NCI-H2227 (cell line): ENCODE measurements around the gene KLHL24.
"Not testable (repeated sequence)": the region's sequence is repeated elsewhere in the genome, so short reads cannot be mapped to it uniquely, and the experiment has no call there.

Experiments used
- DNase-seq: peaks from one replicate; lab custom pipeline; 2025; ENCODE audit not compliant: unreplicated experiment; lab: John Stamatoyannopoulos, UW

KLHL24 gene

DNA sequence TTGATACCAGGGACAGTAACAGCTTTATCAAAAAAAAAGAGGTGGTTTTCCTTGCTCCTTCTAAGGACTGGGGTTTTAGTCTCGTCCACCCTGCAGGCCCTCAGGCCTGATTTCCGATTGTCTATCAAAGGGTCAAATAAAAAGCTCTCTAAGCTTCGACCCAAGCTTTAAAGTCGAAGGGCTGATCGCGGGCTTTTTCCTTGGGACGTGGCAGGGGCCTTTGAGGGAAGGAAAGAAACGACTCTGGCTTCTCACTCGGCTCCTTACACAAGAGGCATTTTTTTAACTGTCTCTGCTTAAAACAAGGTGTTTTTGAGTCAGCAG lies 354 bp upstream of the KLHL24 start:
- DNase-seq = no peak

- peak; percentile 98 for DNase-seq
Measured at GRCh38 chr3:183636221-183637105, 1.0 kb downstream of the KLHL24 start.

DNA sequence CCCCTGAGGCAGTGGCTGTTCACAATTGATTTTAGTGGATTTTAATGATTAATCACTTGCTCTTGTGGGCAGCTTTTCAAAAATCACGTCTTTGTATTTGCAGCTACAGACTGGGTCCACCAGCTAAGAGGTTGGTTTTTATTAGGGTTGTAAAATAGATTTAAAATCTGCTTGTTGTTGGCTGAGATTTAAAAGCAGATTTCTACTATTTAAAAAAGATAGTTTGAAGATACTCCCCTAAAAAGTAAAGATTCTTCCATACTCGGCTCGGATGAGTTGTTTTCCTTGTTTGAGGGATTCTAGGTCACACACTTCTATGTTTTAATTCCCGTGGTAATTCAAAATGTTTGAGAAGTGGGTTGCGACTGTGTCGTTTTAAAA lies 1.7 kb downstream of the KLHL24 start:
- no peak for DNase-seq

- not testable (repeated sequence) for DNase-seq
Measured at GRCh38 chr3:183637633-183638032, 2.2 kb downstream of the KLHL24 start.

DNA sequence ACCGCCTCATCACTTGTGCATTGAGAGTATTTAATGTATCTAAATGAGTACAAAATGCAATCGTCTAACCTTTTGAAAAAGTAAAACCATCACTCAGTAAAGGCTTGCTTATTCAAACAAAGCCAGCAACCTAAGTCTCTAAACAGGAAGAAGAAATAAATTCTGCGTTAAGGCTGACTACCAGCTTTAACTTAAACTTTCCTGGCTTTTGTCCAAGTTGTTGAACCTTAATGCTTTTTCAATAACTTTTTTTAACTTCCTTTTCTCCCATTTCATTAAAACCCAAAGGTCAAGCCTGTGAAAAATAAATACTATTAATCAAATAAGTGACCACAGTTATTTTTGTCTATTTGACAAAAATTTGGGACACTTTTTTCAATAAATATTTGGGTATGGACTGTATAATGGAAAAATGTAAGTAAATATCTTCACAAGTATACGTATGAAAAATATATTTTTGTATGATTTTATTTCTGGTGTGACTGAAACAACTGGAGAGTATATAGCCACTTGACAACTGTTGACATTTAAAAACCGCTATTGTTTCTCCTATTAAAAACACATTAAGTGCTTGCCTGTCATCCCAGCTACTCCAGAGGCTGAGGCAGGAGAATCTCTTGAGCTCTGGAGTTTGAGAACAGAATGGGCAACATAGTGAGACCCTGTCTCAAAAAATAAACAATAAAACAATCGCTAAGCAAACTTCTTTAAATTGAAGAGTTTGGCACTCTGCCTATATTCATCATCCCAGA lies 2.9 kb downstream of the KLHL24 start:
- DNase-seq = no peak

GRCh38 chr3:183640635-183641034 lies 5.2 kb downstream of the KLHL24 start:
- DNase-seq = not testable (repeated sequence)

DNA sequence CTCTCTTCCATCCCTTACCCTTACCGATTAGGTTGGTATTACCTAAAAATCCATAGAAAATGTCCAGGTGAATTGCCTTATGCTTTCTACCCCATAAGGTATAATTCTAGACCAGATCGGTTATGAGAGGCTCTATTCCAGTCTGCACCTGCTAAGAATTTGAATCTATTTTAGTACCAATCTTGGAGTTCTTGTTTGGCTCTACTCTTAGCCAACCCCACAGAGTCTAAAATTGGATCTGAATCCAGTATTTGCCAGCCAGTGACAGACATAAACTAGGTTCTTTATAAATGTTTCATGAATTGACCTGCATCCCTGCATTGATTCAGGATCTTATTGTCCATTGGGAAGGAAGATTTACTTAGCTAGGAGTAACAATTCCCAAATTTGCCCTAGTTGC lies 6.5 kb downstream of the KLHL24 start:
- DNase-seq = no peak

DNA sequence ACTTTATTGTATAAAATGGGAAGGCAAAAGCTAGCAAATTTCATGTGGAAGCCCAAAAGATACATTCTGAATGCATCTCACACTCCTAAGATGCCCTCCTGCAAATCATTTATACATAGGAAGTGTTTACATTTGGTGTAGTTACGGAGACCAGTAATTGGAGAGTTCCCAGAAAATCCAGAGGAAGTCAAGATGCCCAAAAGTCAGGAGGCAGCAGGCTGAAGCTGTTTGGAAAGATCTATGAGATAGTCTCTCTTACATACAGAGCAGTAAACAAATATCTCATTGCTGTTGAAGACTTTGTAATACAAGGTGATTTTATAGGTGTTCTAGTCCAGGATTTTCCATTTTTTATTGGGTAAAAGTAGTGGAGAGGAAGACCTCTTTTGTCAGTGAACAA lies 8.8 kb downstream of the KLHL24 start:
- DNase-seq = no peak

DNA sequence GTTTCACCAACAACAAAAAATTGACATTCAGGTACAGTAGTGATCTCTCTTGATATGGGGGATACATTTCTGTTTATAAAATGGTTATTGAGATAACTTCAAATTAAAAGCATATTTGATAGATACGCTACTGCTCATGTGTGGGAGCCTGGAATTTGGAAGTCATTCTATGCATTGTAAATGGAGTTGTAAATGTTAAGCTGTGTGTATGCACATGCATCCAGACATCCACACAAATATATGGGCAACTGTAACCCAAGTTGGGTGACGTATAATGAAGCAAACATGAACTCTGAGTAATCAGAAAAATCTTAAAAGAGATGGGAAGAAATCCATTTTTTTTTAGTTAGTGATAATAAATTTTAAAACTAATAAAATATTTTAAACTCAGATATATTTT lies 9.8 kb downstream of the KLHL24 start:
- no peak for DNase-seq

DNA sequence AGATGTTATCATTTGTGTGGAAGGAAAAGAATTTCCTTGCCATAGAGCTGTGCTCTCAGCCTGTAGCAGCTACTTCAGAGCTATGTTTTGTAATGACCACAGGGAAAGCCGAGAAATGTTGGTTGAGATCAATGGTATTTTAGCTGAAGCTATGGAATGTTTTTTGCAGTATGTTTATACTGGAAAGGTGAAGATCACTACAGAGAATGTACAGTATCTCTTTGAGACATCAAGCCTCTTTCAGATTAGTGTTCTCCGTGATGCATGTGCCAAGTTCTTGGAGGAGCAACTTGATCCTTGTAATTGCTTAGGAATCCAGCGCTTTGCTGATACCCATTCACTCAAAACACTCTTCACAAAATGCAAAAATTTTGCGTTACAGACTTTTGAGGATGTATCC lies 15.1 kb downstream of the KLHL24 start:
- no peak for DNase-seq

GRCh38 chr3:183653209-183654064 lies 18.0 kb downstream of the KLHL24 start:
- DNase-seq = peak; percentile 19

DNA sequence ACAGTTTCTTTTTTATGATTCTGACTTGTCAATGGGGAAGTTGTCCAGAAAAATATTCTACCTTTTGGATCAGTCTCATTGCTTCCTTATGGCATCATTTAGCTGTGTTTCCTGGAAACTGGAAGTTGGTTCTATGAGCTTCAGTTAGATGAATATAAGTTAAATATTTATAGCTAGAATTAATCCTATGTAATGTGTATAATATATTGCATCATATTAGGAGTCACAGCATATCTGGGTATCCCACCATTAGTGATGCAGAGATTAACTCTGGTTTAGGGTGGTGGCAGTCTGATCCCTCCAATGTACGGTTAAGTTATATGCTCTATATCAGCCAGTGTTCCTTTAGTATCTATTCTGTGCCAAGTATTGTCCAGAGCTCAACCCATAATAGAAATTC lies 19.3 kb downstream of the KLHL24 start:
- no peak for DNase-seq

DNA sequence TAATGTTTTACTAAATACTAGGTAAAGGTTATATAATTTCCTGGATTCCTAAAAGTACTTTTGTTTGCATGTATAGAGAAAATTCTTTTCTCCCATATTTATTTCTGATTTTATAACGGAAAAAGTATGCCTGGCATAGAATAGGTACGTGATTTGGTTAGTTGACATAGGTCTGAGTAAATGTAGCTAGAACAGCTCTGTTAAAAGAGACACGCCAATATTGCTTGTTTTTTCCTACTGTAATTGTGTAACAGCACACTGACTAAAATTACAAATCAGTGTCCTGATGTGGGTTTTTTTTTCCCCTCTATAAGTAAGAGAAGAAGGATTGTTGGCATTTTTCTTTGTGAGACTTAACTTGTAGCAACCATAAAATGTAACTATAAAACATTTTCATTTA lies 26.7 kb downstream of the KLHL24 start:
- DNase-seq = no peak

- no peak for DNase-seq
Measured at GRCh38 chr3:183664913-183665381, 29.5 kb downstream of the KLHL24 start.

- DNase-seq = no peak
Measured at GRCh38 chr3:183680061-183680460, 44.6 kb downstream of the KLHL24 start.

DNA sequence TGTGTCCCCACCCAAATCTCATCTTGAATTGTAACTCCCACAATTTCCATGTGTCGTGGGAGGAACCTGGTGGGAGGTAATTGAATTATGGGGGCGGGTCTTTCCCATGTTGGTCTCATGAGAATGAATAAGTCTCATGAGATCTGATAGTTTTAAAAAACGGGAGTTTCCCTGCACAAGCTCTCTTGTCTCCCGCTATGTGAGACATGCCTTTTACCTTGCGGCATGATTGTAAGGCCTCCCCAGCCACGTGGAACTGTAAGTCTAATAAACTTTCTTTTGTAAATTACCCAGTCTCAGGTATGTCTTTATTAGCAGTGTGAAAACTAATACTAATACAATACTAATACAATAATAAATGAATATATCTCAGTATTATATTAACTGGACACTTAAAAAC lies 52.3 kb downstream of the KLHL24 start:
- no peak for DNase-seq

- no peak for DNase-seq
Measured at GRCh38 chr3:183688874-183689273, 53.5 kb downstream of the KLHL24 start.

- DNase-seq = not testable (repeated sequence)
Measured at GRCh38 chr3:183689621-183690020, 54.2 kb downstream of the KLHL24 start.

DNA sequence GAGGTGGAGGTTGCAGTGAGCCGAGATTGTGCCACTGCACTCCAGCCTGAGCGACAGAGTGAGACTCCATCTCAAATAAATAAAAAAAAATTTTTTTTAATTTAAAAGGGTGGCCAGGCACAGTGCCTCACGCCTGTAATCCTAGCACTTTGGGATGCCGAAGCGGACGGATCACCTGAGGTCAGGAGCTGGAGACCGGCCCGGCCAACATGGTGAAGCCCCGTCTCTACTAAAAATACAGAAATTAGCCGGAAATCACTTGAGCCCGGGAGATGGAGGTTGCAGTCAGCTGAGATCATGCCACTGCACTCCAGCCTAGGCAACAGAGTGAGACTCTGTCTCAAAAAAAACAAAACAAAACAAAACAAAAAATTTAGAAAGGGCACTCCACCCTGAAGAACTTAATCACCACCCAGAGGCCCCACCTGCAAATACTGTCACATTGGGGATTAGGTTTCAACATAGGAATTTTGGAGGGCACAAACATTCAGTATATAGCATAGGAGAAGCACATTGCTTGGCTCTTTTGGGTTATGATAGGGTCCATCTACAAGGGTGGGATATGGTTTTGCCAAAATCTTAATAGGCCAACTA lies 55.1 kb downstream of the KLHL24 start:
- no peak for DNase-seq

- no peak for DNase-seq
Measured at GRCh38 chr3:183692436-183692835, 57.0 kb downstream of the KLHL24 start.
